Prostate gland (tissue), 2 donors: Measurements from ENCODE around the gene TPM3.

ENCODE experiments used
- POLR2A ChIP-seq: fragments of 450-650 bp; IDR thresholded peaks from one replicate; pipeline ENCODE4 v1.6.1; 2016; ENCODE audit warnings: antibody characterized with exemption, mild to moderate bottlenecking
- POLR2AphosphoS5 ChIP-seq: sonication (generic); formaldehyde crosslinking; IDR thresholded peaks from one replicate; pipeline ENCODE4 v1.6.1; 2017; ENCODE audit warnings: antibody characterized with exemption
- TF ChIP-seq, protein P1 (sequence below), 4 experiments: fragments of 200-600 bp in 2 of 4; fragments of 450-650 bp in 2 of 4; sonication (generic) in 2 of 4; IDR thresholded peaks; 1 replicate in 3 of 4; 2 replicates in 1 of 4; pipeline ENCODE4 v1.5.1; 2016 to 2019; ENCODE audit warnings: antibody characterized with exemption in 4 of 4, mild to moderate bottlenecking in 2 of 4, moderate library complexity in 2 of 4

DNA sequence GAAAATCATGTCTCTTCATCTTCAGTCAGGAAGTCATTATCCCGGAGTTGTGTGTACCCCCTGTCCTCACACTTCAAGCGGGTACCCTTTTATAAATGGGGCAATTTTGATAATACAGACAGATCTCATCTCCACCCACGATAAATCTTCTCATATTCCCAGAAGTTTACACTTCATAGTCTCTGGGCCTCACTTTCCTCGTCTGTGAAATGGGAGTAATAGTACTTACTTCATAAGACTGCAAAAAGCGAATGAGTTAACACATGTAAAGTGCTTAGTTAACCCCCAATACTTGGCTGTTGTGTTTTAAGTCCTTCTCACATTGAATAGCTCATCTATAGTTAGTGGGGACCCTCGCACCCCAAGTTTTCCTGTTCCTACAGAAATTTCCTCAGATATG lies 37.8 kb downstream of the TPM3 start:
- TF ChIP-seq POLR2A, result no peak
- TF ChIP-seq, protein P1, sequence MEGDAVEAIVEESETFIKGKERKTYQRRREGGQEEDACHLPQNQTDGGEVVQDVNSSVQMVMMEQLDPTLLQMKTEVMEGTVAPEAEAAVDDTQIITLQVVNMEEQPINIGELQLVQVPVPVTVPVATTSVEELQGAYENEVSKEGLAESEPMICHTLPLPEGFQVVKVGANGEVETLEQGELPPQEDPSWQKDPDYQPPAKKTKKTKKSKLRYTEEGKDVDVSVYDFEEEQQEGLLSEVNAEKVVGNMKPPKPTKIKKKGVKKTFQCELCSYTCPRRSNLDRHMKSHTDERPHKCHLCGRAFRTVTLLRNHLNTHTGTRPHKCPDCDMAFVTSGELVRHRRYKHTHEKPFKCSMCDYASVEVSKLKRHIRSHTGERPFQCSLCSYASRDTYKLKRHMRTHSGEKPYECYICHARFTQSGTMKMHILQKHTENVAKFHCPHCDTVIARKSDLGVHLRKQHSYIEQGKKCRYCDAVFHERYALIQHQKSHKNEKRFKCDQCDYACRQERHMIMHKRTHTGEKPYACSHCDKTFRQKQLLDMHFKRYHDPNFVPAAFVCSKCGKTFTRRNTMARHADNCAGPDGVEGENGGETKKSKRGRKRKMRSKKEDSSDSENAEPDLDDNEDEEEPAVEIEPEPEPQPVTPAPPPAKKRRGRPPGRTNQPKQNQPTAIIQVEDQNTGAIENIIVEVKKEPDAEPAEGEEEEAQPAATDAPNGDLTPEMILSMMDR (IDR thresholded peaks at IDR 0.05), result no peak
- no peak for TF ChIP-seq POLR2AphosphoS5
